HG02885 (cell line): ENCODE results near the gene CFDP1.

ENCODE experiments used
- ATAC-seq: cut with Tn5 transposase; IDR thresholded peaks from one replicate; pipeline ENCODE4 v1.9.1; 2021; ENCODE audit warnings: mild to moderate bottlenecking; ENCODE audit not compliant: unreplicated experiment, poor library complexity

The CFDP1 gene

DNA sequence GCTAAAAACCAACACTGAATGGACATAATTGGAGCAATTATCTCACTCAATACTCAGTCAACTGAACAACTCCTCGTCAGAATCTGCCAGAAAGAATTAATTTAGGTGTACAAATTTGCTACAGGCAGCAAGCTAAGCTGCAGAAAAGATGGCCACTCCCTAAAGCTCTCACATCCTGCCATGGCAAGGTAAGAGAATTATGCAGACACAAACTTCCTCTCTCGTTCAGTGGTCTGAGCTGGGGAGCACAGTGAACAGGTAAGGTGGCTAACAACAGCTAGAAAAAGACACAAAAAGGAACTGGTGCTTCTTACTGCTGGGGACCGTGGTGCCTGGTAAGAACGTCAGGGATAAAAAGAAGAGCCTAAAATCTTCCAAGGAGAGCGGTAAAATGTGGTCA lies 107.0 kb downstream of the CFDP1 start:
- no peak for ATAC-seq

DNA sequence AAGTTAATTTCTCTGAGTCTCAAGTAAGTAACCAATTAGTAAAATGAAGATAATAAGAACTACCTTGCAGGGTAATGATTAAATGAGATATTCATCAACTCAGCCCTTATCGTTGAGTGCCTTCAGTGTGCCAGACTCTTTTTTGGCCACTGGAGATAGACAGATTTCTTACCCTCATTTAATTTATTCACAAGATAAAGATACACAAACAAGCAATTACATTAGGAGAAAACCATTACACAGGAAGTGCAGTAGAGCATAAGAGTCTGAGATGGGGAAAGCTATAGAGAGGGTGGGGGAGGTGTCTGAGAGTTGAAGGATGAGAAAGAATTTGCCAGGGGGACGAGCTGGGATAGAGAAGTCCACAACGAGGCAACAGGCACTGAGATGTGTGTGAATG lies 109.4 kb downstream of the CFDP1 start:
- no peak for ATAC-seq

DNA sequence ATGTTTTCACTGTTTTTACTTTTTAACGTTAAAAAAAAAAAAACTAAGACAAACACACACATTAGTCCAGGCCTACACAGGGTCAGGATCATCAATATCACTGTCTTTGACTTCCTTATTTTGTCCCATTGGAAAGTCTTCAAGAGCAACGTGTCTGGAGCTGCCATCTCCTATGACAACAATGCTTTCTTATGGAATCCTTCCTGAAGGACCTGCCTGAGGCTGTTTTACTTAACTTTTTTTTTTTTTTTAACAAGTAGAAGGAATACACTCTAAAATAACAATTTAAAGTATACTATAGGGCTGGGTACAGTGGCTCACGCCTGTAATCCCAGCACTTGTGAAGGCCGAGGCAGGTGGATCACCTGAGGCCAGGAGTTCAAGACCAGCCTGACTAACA lies 110.1 kb downstream of the CFDP1 start:
- ATAC-seq: no peak

DNA sequence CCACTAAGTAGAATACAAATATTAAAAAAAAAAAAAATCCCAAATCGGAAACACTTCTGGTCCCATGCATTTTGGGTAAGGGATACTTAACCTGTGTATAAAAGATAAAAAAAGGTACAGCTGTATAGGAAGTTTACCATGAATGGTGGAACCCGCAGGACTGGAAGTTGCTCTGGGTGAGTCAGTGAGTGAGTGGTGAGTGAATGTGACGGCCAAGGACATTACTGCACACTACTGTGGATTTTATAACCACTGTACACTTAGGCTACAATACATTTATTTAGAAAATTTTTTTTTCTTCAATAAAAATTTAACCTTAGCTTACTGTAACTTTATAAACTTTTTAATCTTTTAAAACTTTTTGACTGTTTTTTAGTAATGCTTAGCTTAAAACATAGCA lies 110.6 kb downstream of the CFDP1 start:
- ATAC-seq: no peak

DNA sequence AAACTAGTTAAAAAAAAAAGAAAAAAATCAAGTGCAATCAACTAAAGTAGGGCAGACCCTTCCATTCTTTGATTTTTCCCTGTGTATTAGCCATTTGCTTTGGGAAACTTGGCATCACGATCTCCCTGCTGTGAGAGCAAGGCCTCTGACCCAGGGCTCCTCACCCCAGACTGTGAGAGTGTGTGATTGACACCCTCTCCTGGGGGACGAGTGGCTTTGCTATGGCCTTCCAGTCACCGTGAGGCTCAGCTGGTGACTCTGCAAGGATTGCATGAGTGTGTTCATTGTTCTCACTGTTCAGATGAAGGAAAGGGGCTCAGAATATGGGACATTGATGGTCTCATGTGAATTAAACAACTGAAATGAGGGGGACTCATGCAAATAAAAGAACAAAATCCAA lies 112.9 kb downstream of the CFDP1 start:
- no peak for ATAC-seq

DNA sequence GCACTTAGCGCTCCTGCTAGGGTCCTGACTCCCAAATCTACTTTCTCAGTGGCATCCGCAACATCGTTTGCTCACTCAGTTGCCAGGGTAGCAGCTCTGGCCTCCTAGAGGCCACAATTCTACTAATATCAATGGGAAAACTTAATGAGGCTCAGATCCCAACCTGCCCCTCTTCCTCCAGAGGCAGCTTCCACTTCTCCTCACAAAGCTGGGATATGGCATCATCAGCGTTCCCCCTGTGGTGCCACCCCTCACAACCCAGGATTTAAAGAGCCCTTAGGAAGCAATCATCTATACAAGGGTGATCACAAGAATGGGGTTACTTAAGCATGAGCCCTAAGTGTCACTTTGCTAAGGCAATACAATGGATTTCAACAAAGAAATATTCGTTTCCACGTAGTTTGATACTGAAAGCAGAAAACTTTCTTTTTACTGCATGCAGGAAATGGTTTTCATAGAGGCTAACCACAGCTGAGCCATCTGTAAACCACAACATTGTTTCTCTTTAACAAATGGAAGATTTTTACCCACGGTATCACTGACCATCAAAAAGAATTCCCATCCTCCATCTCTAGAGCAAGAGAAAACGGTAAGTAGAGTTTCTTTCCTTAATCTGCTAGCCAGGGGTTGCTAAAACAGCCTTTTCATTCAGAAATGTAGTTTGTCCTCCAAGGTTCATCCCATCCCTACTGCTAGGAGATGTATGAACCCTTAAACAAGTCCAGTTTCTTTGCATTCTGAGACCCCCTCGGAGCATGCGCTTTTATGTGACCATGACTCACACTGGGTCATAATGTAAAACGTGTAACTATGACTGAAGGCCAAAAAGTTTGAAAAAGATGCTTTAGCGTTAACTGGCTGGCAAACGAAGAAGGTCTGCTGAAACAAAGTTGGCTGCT lies 113.5 kb downstream of the CFDP1 start:
- peak; percentile 87 for ATAC-seq

DNA sequence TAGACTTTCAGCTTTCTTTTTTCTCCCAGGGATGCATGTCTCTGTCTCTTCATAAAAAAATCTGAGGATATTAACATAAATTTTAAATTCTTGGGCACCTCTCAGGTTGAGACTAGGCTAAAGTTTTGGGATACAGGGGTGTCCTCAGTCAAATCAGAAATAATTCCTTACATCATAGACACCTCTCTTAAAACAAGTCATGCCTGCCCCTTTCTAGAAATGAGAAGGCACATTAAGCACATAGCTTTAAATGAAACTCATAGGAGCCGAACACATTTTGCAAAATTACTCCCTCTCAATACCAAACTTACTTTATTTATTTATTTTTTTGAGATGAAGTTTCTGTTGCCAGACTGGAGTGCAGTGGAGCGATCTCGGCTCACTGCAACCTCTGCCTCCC lies 114.6 kb downstream of the CFDP1 start:
- no peak for ATAC-seq

DNA sequence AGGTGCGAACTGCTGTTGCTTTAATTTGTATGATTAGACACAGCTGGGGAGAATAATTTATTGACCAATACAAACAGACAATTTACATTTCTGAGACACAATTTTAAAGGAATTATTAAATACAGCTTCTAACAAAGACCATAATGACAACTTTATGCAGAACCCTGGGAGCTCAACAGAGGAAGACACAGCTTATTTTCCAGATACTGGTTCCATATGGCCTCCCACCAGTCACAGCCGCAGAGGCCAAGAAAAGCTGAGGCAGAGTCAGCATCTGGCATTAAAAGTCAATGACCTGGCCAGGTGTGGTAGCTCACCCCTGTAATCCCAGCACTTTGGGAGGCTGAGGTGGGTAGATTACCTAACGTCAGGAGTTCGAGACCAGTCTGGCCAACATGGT lies 115.8 kb downstream of the CFDP1 start:
- no peak for ATAC-seq

DNA sequence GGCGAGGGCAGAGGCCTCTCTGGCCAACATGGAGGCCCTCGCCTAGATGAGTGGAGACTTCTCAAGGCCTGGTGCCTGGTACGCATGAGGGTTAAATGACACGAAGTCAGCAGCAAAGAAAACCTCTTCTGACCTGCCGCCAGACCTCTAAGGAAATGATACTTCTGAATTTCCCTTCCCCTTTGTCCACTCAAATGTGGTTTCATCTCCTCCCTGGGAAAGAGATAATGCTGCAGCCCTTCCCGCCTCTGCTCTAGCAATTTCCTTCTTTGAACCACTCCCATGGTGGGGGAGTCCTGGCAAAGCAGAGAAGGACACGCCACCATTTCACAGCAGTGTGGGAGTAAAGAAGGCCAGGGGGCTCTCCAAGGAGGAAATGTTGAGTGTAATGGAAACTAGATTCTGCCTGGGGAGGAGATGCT lies 116.2 kb downstream of the CFDP1 start:
- no peak for ATAC-seq

DNA sequence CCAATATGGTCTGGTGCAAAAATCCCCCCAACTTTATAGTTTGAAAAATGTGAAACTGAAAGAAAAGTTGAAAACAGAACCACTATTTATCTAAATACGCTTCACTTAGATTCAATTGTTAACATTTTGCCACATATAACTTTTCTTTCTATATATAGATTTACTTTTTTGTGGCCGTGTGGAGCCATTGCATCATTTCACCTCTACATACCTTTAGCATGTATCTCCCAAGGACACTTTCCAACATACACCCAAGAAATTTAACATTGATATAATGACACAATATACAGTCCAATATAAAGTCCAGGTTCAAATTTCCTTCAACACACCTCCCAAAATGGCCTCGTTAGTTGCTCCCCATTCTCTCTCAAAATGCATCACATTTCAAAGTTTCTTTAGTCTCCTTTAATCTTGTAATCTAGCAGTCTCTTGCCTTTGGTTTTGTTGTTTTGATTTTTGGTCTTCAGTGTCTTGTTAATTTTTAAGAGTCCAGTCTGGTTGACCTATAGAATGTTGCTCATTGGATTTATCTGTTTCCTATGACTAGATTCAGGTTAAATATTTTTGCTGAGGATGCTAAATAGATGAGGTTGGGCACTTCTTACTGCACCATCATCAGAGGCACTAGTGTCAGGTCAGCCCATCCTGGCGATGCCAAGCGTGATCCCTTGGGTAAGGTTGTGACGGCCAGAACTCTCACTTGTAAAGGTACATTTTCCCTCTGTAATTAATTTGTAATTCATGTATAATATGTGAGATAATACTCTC lies 117.6 kb downstream of the CFDP1 start:
- ATAC-seq: no peak

DNA sequence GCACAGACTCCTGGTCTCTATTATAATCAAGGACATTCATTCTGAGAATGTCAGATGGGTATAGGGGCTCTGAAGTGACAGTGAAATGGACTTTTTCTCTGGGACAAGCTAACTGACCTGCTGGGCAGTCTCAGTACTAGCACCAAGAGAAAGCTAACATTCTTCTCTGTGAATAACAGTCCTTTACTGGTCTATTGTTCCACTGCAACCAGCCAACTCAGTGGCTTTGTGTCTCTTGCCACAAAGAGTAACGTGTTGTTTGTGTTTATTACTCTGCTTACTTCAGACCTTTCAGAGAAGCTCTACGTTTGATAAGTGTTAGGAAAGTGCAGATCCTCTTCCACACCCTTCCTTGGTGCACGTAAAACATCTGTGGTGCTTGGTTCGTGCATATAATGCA lies 120.4 kb downstream of the CFDP1 start:
- ATAC-seq: no peak

DNA sequence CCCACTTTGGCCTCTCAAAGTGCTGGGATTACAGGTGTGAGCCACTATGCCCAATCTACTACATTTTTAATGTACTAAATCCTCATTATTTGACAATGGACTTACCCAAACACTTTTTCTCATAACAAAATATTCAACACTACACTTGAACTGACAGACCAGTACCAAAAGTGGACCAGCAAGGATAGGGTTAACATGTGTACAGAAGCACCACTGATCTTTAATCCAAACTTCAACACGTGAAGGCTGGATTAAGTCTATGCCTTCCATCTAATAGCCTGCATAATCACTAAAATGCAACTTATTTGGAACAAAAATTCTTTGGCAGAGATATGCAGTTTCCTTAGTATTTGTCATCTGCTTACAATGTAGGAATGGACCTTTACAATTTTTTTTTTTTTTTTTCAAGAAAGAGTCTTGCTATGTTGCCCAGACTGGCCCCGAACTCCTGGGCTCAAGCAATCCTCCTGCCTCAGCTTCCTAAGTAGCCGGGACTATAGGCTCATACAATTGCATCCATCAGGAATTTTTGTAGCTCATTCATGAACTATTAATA lies 121.8 kb downstream of the CFDP1 start:
- ATAC-seq: no peak

DNA sequence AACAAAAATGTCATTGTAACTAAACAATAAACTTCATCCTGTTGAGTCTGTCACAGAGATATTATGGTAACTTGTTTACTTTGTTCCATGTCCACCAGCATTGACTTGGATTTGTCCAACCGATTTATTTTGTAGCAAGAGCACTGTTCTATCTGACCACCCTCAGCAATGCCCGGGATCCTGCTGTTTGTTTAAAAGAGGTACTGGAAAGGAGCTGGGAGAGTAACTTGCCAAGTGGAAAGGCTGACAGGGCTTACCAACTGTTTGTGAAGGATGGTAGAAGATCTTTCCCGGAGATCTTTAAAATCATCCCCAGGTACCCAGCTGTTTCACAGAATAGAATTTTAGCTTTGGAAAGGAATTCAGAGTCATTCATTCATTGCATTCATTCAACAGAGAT lies 122.8 kb downstream of the CFDP1 start:
- ATAC-seq: no peak

DNA sequence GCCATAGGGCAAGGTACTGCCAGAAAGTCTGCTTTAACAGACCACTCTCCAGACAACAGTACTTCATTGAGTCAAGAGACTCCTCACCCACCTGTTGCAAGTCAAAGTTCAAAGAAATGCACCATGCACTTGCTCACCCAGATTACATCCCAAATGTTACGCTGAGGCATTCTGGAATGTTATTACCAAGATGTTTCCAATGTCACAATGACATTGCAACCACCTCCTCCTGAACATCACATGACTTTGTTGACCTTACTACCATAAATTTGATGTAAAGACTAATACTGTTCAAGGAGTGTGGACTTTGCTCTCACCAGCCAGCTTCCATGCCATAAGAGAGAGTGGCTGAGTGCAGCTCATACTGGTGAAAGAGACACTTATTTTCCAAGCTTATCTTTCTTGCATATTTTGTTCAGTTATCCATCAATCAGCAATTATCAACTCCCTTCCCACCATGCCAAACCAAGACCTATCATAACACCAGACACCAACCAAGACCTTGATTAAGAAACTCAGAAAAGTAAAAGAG lies 123.3 kb downstream of the CFDP1 start:
- ATAC-seq: no peak

DNA sequence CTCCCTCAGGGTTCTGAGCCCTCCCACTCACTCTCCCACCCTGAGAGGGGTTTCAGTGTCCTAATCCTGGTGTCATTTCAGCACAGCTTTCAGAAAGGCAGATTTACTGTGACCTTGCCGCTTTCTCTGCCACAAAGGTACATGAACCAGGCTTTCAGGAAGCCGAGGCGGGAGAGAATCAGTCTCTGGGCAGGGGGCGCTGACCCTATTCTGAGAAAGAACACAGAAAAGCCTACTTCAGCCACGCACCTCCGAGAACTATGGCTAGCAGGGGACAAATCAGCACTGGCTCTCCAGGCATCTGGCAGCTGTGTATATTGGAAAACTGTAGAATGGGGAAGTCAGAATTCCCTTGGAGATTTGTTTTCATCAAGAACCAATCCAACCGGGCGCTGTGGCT lies 124.1 kb downstream of the CFDP1 start:
- ATAC-seq: no peak

DNA sequence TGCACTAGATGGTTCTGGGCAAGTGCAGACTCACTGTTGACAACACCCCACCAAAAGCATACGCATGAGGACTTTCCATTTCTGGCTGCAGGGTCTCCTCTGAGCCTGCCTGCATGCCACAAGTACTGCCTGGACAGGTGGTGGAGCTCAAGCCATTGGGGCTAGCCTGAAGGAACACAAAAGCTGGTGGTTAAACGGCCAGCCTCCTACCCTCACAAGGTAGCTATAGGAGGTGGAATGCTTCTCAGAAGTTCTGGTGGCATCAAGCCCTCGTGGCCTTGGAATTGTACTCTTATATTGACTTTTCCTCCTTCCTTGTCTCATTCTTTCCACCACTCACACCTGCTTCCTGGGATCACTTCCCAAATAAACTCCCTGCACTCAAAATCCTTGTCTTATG lies 125.3 kb downstream of the CFDP1 start:
- no peak for ATAC-seq

DNA sequence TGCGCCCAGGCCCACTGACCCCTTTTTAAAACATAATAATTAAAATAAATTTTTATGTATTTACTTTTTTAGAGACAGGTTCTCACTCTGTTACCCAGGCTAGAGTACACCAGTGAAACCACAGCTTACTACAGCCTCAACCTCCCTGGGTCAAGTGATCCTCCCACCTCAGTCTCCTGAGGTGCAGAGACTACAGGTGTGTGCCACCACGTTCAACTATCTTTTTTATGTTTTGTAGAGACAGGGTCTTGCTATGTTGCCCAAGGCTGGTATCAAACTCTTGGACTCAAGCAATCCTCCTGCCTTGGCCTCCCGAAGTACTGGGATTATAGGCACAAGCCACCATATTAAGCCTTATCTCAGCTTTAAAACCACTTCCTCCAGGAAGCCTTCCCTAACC lies 125.8 kb downstream of the CFDP1 start:
- no peak for ATAC-seq

DNA sequence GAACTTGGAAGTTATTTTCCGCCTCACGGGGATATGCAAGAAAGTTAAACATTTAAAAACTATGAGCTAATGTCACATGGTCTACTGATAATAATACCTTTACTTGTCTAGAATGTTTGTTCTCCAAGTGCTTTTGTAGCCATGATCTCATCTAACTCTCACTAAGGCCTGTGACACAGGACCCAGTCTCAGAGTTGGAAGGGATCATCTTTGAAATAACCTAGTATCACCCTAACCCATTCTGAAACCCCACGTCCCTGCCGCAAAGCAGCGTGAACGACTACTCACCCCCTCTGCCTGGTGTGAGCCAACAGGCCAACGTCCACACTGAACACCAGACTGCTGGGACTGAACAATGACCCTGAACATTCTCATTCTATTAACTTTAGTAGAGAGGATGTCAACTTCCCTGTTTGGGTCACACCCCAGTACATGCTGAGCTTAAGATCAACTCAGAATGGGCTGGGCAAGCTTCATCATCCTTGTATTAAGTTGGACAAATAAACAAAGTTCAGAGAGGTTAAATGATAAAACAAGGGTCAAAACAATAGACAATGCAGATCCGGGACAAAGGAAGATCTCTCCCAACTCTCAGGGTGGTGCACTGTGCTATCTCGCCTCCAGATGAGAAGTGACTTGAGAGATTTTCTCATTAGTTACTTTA lies 127.1 kb downstream of the CFDP1 start:
- ATAC-seq: no peak

DNA sequence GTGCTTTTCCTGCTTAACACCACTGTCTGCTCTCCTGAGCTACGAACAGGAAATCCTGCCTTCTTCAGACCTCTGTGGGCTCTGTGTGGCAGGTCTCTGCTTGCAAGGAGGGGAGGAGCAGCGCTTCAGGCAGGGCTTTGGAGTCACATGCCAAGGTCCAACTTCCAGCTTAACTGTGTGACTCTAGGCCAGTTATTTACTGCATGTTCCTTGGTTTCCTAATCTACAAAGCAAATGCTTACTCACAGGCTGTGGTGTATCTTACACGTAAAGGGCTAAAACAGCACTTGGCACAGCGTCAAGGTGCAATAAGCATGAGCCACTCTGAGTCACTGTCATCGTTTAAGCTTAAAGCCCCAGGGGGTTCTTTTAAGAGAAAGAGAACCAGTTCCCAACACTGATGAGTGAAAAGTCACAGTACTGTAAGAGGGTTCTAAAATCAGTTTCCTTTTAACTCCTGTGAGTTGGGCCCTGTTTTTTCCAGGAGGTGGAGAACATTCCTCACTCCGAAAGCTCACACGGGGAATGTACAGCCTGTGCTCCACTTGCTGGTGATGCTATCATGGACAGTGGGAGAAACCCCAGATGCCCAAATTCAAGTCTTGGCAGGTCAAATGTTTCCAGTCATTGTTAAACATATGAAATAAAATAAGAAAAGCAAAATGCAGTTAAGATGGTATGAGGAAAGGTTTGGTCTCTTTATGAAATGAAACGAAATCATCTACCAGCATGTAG lies 127.8 kb downstream of the CFDP1 start:
- ATAC-seq: peak; percentile 57
